GM21515 (cell line): ENCODE data around the gene CMIP.

Experiments used
- ATAC-seq: cut with Tn5 transposase; IDR thresholded peaks from one replicate; pipeline ENCODE4 v1.9.1; 2021; ENCODE audit not compliant: unreplicated experiment

Gene CMIP

DNA sequence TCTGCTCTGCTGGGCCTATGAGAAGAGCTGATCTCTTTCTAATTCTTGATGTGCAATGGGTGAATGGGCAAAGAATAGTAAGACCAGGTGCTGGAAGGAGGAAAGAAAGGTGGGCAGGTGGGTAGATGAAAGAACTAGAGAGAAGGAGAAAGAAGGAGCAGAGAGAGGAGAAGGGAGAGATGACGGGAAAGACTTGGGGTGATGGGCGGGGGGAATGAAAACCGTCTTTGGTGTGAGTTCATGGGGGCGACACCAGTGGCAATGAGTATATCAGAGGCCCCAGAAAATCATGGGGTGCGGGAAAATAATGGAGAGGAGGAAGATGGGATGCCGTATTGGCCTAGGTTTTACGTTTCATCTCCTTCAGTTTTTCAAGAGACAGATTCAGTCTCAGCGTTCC lies 205.7 kb downstream of the CMIP start:
- no peak for ATAC-seq

DNA sequence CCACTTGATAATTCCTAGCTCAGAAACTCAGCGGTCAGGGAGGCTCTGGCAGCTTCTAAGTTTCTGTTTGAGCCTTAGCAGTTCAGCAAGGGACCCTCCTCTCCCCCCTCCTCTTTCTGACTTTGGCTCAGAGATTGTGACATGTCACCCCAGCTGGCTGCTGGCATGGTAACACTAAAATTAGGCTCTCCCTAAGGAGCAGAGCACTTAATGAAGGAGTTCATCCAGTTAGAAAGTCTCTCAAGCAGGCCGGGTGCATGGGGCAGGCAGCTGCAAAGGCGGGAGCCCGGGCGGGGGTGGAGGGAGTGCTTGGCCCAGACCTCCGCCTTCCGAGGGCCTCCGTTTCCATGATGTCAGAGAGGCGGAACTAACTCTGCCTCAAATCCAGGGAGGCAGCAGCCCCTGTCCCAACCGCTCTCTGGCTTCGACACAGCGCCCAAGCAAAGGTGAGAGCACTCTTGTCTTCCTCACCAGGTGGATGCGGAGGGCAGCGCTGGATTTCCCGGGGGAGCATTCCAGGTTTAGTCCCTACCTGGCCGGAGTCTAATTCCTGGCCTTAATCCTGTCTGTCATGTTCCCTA lies 206.5 kb downstream of the CMIP start:
- ATAC-seq = no peak

DNA sequence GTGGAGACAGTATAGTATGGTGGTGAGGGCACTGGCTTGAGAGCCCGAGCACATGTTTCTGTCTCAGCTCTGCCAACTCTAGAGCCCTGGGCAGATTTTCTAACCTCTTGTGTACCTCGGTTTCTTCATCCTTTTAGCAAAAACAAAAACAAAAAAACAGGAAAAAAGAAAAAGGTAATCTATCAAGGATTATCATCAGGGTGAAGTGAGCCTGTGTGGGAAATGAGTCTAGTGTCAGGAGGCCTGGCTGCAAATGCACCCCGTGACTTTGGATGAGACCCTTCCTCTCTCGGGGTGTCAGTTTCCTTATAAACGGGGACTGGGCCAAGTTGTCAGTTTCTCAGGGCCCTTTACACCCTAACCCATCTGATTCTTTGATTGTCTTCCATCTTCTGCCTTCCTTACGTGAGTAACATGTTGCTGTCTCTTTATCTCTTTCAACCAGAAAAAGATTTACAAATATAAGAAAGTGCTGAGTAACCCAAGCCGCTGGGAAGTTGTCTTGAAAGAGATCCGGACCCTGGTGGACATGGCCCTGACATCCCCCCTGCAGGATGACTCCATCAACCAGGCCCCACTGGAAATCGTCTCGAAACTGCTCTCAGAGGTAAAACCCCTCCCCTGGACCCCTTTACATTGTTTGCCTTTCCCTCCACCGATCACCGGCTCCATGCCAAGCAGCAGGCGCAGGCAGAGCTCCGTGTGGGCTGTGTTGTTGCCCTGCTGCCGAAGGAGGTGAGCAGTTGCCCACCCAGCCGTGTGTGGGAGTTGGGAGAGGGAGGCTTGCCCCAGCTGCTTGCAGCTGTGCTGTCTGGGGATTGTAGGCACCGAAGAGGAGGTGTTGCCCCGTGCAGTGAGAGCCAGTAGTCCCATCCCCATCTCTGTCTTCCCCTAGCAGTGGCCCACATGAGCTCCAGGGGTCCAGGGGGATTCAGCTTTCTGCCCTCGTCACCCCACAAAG lies 207.4 kb downstream of the CMIP start:
- no peak for ATAC-seq

DNA sequence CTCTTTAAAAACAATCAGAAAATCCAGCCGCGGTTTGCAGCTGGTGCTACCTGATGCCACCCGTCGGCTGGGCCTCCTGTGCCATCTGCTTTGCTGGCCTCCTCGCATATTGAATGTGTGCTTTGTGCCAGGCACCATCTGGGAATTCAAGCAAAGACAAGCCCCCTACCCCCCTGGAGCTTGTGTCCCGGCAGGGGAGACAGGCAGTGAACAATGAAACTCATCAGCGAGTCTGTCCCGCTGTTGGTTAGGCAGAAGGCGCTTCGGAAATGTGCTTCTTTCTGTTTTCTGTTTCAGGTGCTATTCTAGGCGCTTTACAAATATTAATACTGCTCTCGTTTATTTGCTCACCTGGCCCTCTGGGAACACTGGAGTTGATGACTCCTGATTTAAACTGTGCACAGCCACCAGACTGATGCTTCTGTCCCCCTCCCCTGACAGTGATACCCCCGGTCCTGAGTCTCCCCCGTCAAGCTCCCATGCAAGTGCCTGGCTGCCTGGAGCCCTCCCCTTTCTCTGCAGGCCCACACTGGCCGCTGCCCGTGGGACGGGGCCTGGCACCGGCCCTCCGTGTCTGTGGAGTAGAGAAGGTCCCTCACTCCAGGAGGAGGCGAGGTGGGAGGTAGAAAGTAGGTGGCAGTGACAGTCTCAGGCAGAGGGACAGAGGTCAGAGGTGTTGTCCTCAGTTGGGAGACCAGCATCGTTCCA lies 208.3 kb downstream of the CMIP start:
- peak; percentile 72 for ATAC-seq

DNA sequence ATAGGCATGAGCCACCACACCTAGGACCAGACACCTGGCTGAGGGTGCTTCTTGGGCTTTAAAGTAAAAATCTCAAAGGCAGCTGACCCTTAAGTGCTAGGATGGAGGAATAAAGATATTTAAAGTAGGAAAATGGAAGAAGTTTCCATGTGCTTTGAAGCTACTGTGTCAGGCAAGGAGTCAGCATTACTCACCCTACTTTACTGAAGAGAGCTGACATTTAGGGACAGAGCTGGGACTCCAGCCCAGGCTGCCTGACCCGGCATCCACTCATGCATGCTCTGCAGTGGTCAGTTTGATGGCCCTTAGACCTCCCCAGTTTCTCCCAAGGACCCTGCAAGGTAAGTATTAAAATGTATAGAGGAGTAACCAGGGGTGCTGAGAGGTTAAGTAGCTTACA lies 209.7 kb downstream of the CMIP start:
- no peak for ATAC-seq

DNA sequence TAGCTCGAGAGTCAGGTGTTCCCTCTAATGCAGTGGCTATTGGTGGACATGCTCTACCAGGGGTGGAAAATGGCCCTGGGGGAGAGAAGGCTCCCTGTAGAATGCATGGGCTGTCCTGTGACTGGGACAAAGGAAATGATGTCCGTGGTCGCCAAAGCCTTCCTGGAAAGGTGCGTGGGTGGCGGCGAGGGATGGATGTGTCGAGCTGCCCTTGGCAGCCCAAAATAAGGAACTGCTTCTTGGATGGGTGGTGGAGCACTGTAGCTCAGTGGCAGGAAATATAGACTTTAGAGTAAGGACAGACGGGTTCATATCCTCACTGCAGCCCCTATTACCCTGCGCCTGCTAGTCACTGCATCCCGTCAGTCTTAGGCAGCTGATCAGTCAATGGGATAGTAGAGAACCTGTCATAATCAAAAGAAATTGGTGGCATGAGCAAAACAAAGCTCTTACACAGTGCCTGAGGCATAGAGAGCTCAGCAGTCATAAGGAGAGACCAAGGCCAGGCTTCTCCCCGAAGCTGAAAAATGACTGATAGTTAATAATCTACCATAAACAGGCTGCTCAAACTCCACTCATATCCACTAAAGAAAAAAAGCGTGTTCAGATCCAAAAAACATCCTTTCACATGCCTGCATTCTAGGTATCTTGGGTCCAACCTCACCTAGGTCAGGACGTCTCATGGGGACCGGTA lies 211.0 kb downstream of the CMIP start:
- ATAC-seq = no peak

DNA sequence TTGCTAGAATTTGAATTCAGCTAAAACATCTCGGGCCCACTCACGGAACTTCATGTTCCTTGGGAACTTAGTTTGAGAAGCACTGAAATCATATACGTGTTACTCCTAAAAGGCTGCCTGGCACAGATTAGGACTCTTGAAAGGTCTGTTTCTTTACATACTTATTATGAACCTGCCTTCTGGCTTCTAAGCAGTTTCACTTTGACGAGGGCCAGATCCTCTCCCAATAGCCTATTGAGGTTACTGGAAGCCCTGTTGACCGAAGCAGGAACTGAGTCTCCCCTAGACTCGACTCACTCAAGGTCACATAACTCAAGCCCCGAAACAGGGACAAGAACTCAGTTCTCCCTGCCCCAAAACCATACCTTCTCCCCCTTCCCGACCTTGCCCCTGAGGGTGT lies 212.6 kb downstream of the CMIP start:
- ATAC-seq = peak; percentile 74

DNA sequence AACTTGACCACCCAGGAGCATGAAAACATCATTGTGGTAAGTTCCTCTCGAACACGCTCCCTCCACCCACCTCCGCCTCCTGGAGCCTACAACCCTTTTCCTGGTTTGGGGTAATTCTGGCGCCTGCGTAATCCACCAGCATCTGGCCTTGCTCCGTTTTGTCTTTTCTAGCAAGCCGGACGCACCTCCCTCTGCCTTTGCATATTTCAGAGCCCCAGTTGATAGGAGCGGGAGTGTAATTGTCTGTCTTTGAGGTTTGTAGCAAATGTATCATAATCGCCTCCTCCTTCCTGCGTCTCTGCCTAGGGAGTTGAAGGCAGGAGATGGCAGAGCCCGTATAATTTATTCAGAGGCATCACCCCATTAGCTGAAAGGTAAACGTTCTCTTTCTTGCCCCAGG lies 213.2 kb downstream of the CMIP start:
- no peak for ATAC-seq

DNA sequence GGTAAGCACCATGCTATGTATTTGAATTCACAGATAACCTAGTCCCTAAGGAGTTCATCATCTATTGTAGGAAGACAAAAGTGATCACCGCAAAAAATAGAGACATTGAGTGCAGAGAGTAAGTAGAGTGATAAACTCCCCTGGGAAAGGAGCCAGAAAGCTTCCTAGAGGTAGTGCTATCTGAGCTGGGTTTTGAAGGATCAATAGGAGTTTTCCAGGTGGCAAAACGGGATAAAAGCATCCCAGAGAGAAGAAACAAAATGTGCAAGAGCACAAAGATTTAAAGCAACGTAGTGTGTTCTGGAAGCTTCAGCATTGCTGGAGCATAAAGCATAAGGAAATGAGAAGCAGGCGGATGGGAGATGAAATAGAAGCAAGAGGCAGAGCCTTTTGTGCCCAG lies 213.8 kb downstream of the CMIP start:
- ATAC-seq = no peak

DNA sequence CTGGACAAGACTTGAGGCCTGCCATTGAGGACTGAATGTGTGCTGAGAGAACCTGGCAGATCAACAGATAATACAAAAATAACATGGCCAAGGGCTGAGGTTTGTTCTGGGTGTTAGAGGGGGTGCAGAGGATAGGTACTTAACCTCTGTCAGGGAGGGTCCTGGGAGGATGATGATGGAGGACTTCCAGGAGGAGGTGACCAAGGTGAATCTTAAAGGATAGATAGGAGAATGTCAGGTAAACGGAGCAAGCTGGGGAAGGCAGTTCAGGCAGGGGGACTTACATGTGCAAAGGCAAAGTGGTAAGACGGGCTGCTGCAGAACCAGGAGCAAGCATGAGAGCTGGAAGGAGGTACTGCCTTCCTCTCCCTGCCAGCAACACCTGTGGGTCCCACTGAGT lies 214.6 kb downstream of the CMIP start:
- ATAC-seq = no peak

DNA sequence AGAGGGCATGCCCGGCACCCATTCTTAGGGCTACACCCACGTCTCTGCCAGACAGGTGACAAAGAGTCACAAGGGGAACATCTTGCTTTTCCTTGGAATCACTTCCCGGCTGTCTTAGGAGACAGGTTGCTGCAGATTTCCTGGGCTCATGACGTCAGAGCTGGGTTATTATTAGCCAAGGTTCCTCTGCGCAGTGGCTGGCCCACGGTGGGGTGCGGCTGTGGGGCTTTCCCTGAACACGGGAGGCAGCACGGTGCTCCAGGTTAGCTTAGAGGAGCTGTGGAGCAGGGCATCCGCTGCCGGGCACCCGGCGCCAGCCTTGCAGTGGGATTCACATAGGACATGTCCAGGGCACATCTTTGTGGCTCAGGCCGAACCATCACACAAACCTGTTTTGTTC lies 216.5 kb downstream of the CMIP start:
- ATAC-seq = no peak

DNA sequence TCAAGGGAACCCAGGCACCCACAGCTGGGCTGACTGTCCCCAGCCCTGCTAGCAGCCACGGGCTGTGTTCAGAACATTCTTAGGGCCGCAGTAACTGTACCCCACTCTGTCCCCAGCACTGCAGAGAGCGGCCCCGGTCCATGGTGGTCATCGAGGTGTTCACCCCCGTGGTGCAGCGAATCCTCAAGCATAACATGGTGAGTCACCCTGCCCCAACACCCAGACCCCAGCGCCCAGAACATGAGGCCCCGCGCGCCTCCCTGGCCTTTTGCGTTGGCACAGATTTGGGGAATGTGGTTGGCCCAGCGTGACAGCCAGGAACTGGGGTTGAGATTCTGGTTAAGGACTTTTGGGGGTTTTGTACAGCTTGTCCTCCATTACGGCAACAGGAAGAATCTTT lies 219.5 kb downstream of the CMIP start:
- ATAC-seq = no peak

DNA sequence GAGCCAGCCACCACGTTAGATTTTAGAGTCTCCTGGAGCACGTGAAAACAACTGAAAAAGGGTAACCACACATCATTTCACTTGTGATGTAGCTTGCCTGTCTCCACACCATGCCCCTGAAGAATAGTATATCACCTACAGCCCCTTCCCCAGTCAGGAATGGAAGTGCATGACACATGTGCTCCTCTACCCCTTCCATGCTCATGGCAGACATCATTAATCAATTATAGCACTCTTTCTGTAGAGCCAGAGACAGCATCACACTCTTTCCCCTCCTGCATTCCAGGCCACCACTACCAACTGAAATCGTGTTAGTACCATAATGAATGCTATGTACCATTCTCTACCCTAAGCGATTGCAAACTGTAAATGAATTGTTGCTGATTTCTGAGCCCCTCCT lies 221.0 kb downstream of the CMIP start:
- ATAC-seq = no peak

DNA sequence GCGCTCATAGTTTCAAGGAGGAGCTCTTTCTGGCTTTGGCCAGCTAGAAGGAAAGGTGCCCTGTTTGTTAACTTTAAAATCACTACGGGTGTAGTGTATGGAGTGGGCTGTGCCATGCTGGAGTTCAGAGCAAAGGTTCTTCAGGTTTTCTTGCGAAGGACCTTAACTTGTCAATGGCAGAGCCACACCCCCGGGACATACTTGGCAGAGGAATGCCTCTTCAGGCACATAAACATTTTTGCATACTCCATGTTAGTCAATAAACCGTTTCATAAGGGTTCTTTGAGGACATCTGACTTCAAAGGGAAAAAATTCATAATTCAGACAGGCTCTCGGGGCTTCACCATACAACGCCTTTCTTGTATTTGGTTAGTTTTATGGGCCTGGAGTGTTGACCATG lies 221.5 kb downstream of the CMIP start:
- no peak for ATAC-seq

DNA sequence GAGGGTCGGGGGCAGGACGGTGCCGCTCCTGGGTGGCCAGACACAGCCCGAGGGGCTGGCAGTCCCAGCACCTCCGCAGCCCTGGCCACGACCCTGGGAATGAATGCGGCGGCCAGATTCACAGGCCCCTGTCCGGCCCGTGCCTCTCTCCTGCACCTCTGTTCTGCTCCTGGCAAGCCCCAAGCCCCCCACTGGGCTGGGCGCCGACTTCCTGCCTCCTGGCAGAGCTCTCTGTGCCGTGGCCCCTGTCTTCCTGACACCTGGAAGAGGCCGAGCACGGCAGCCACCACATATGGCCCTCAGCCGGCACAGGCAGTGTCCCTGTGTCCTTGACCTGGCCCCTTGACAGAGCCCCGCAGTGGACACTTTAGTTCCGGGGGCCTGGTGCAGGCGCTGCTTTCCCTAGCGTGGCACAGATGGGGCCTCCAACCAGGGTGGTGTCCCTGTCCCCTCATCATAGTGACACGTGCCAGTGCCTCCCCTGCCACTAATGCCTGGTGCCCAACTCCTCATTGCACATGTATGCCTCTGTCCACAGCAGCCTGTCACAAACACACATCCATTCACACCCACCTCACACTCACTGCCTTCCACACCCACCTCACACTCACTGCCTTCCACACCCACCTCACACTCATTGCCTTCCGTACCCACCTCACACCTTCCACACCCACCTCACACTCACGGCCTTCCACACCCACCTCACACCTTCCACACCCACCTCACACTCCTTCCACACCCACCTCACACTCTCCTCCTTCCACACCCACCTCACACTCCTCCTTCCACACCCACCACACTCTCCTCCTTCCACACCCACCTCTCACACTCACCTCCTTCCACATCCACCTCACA lies 223.9 kb downstream of the CMIP start:
- no peak for ATAC-seq

DNA sequence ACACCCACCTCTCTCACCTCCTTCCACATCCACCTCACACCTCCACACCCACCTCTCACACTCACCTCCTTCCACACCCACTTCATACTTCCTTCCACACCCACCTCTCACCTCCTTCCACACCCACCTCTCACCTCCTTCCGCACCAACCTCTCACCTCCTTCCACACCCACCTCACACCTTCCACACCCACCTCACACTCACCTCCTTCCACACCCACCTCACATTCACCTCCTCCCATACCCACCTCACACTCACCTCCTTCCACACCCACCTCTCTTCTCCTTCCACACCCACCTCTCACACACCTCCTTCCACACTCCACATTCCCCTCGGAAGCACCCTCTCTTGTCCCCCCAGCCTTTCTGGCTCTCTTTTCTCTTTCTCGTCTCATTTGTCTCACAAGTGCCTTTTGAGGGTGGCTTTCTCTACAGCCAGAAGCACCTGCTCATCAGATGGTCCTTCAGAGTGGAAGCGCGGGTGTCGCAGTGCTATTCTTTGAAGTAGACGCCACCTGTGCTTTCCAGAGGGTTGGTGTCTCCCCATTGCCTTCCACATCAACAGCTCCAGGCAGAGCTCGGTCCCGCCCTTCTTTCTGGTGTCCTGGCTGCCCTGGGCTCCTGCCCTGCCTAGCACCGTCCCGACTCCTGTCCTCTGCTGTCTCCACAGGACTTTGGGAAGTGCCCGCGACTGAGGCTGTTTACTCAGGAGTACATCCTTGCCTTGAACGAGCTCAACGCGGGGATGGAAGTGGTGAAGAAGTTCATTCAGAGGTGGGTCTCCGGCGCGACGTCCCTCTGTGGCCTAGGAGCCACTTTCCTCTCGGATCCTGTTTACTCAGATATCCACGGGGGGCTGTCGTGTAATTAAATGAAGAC lies 225.1 kb downstream of the CMIP start:
- ATAC-seq = no peak

DNA sequence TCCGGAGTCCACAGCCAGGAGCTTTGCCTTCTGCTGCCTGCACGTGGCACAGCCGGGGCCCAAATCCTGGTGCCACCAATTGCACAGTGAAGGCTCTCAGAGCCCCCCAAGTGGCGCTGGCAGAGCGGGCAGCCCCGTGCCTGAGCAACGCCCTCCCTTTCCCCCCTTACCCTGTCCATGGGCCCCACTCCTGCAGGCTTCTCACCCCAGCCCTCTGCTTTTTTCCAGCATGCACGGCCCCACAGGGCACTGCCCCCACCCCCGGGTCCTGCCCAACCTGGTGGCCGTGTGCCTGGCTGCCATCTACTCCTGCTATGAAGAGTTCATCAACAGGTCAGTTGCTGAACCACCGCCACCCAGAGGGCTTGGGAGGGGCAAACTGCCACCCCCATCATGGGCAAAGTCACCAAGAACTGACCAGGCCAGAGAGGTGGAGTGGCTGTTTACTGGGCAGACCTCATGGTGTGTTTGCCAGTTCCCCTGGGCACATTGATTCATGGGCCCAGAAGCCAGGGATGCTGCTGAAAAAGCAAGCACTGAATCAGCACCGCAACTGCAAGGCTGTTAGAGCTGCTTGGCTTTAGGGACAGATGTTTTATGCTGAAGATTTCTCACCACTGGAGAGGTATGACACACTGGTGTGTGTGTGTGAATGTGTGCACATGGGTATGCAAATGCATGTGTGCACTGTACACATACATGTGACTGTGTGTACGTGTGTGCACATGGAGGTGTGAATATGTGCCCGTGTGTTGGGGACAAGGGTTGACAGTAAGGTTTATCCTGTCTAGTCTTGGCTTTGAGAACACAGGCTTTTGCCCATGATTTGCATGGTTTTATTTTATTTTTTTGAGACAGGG lies 227.4 kb downstream of the CMIP start:
- ATAC-seq = no peak

DNA sequence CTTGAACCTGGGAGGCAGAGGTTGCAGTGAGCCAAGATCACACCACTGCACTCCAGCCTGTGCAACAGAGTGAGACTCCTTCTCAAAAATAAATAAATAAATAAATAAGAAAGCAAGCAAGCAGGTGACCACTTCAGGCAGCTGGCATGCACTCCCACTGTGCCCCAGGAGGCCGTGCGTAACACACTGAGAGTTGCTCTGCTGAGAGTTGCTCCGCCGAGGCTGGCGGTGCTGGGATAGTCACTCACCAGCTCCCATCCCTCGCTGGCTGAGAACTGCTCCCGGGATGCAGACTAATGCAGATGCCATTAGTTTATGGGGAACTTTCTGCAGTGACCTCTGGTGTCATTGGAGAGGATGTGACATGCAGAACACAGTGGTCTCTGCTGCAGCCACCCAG lies 228.8 kb downstream of the CMIP start:
- ATAC-seq = no peak

DNA sequence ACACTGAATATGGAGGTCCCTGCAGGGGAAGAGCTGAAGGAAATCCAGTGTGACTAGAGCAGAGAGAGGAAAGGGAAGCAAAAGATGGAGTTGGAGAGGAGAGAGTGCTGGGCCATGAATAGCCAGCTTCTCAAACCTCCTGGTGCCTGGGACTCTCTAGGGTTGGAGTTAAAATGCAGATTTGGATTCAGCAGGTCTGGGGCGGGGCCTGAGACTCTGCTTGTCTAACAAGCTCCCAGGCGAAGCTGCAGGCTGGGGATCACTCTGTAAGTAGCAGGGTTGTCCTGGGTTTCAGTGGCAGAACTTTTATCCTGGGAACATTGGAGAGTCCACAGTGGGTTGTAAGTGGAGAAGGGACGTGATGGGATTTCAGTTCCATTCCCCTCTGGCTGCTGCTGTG lies 231.1 kb downstream of the CMIP start:
- no peak for ATAC-seq
